GM13976 (cell line): ENCODE results near the gene CD37.
"Not testable (repeated sequence)": the region's sequence is repeated elsewhere in the genome, so short reads cannot be mapped to it uniquely, and the experiment has no call there.

ENCODE experiments used
- DNase-seq: peaks from one replicate; pipeline ENCODE4 v3.0.0; 2012; ENCODE audit warnings: low spot score
- in situ Hi-C: fragments of 300-500 bp; cut with MboI; formaldehyde crosslinking; loops from one replicate; pipeline ENCODE4 v1.12.0; 2022; ENCODE audit warnings: low sequenced_read_pairs, mixed read lengths, inconsistent platforms; ENCODE audit not compliant: unreplicated experiment
- TF ChIP-seq, protein P1 (sequence below): IDR thresholded peaks from 2 replicates; pipeline ENCODE4 v1.5.1; 2012; ENCODE audit warnings: borderline replicate concordance, mild to moderate bottlenecking; ENCODE audit not compliant: insufficient read depth; ENCODE audit errors: extremely low read depth, missing control alignments, control extremely low read depth

Gene CD37

GRCh38 chr19:49297403-49297802 is 37.8 kb upstream of the CD37 start:
- in situ Hi-C loops: no loop called here
- DNase-seq: no peak

DNA sequence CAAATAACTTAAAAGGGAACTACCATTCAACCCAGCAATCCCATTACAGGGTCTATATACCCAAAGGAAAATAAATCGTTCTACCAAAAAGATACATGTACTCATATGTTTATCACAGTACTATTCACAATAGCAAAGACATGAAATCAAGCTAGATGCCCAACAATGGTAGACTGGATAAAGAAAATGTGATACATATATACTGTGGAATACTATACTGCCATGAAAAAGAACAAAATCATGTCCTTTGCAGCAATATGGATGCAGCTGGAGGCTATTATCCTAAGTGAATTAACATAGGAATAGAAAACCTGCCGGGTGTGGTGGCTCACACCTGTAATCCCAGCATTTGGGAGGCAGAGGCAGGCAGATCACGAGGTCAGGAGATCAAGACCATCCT is 36.6 kb upstream of the CD37 start:
- in situ Hi-C loops, DNase-seq: not testable (repeated sequence)

More at GRCh38 chr19:49297403-49297802, 37.8 kb upstream of the CD37 start:
- TF ChIP-seq, protein P1, sequence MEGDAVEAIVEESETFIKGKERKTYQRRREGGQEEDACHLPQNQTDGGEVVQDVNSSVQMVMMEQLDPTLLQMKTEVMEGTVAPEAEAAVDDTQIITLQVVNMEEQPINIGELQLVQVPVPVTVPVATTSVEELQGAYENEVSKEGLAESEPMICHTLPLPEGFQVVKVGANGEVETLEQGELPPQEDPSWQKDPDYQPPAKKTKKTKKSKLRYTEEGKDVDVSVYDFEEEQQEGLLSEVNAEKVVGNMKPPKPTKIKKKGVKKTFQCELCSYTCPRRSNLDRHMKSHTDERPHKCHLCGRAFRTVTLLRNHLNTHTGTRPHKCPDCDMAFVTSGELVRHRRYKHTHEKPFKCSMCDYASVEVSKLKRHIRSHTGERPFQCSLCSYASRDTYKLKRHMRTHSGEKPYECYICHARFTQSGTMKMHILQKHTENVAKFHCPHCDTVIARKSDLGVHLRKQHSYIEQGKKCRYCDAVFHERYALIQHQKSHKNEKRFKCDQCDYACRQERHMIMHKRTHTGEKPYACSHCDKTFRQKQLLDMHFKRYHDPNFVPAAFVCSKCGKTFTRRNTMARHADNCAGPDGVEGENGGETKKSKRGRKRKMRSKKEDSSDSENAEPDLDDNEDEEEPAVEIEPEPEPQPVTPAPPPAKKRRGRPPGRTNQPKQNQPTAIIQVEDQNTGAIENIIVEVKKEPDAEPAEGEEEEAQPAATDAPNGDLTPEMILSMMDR: no peak

- peak; percentile 93 for DNase-seq
- TF ChIP-seq, protein P1: peak; percentile 91
- in situ Hi-C loops: no loop called here
Observed at GRCh38 chr19:49301165-49301865, 33.9 kb upstream of the CD37 start.

- no peak for DNase-seq
- in situ Hi-C loops: no loop called here
- TF ChIP-seq, protein P1: no peak
Observed at GRCh38 chr19:49301866-49302252, 33.3 kb upstream of the CD37 start.

DNA sequence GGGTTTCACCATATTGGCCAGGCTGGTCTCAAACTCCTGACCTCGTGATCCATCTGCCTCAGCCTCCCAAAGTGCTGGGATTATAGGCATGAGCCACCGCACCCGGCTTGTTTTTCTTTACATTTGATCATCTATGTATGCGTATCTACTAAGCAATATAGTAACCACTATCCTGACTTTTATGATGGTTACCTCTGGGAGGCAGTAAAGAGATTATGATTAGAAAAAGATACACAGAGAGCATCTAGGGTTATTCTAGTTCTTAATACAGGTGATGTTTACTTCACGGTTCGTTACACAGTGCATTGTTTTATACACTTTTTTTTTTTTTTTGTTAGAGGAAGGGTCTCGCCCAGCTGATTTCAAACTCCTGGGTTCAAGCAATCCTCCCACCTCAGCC is 28.5 kb upstream of the CD37 start:
- in situ Hi-C loops: not testable (repeated sequence)
- peak; percentile 50 for DNase-seq

DNA sequence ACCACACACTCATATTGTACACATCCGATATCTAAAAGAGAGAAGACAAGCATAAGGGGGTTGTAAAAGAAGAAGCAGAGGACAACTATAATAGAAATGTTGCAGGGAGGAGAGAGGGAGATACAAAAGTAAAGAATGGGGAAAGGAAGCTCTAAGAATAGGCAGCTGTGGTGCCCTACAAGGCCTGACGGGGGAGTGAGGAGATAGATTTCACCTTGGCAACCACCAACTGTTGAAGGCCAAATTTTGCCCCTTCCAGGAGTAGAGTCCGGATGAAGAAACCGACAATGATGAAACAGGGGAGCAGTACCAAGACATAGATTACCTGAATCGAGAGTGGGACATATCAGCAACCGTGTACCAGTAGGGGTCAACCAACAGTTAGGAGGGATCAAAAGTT is 26.1 kb upstream of the CD37 start:
- in situ Hi-C loops: no loop called here
- no peak for DNase-seq
- TF ChIP-seq, protein P1: no peak

DNA sequence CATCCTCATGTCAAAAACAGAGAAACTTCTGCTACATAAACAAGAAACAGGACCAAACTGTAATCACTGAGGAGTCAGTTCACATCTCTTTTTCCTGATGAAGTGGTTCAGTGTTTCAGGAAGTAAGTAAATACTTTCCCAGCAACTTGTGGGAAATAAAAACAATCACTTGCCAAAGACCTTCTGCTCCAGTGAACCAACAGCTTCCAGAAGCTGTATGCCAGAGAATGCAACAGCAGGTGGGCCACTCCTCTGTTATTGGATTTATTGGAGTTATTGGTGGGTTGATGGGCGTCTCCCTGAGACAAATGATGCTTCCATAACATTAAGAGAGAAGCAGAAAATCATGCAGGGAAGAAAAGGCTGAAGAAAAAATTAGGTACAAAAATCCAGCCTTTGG is 20.1 kb upstream of the CD37 start:
- DNase-seq: no peak
- TF ChIP-seq, protein P1: no peak
- in situ Hi-C loops: no loop called here

DNA sequence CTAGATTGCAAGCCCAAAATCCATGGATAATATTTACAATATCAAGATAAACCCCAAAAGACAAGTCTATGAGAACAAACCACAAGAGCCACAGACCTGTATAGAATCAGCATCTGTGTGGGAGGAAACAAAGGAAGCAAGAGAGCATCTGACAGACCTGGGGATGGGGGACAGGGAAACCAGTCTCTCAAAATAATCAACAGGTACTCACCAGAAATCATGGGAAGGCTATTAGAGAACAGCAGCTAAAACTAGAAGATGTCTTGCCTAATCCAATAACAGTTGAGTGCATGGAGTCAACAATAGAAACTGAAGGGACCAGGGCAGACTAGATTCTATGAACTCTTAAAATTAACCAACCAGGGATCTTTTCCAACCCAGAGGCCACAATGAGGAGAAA is 18.9 kb upstream of the CD37 start:
- in situ Hi-C loops: no loop called here
- TF ChIP-seq, protein P1: no peak
- no peak for DNase-seq
